Measurements from ENCODE around the gene SLC1A2. TPM values are rescaled to one million over a fixed set of nuclear protein-coding genes. Genes with fewer than 3 reads are reported as not detected.

The SLC1A2 gene
- total RNA-seq, 1 donor from 2014 or later = 54.3 TPM

DNA sequence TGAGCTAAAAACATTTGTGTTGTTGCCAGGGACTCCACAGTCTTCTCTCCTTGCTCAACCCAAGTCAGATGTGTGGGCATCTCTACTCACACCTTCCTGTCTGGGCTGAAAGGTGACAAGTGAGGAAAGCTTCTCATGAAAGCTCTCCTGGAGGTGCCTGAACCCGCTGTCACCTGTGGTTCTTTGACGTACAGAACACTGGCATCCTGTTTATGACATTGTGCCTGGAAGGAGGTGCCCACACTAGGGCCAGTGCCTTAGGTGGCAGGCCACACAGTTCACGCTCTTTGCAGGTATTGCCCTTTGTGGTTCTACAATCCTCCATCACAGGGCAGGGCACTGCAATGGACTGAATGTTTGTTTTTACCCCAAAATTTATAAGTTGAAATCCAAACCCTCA is 171.9 kb downstream of the SLC1A2 start:
- TF ChIP-seq, protein P1, sequence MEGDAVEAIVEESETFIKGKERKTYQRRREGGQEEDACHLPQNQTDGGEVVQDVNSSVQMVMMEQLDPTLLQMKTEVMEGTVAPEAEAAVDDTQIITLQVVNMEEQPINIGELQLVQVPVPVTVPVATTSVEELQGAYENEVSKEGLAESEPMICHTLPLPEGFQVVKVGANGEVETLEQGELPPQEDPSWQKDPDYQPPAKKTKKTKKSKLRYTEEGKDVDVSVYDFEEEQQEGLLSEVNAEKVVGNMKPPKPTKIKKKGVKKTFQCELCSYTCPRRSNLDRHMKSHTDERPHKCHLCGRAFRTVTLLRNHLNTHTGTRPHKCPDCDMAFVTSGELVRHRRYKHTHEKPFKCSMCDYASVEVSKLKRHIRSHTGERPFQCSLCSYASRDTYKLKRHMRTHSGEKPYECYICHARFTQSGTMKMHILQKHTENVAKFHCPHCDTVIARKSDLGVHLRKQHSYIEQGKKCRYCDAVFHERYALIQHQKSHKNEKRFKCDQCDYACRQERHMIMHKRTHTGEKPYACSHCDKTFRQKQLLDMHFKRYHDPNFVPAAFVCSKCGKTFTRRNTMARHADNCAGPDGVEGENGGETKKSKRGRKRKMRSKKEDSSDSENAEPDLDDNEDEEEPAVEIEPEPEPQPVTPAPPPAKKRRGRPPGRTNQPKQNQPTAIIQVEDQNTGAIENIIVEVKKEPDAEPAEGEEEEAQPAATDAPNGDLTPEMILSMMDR (IDR thresholded peaks at IDR 0.05; ENCODE audit: partially characterized antibody, unreplicated experiment) = no peak

DNA sequence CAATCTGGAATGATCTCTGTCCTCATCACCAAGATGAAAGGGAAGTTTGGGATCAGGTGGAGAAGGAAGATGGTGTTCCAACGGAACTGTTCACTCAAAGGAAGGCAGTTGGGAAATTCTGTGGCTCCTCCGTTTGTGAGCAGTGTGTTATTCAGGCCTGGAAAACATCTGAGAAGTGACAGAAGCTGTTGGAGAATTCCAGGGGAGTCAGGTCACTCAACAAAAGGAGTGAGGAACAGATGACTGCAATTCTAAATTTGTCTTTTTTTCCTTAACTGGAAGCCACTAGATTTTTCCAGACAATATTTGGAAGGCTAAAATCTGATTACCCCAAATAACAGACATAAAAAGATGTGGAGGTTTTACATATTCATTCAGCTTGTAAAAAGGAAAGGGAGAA is 172.6 kb downstream of the SLC1A2 start:
- Mint-ChIP-seq H3K27me3 (ENCODE audit: unreplicated experiment) (peaks cover 3% of the 10 kb centered on the region), H3K9me3 (ENCODE audit: unreplicated experiment) (no peaks in the 10 kb centered on the region), H3K27ac (ENCODE audit: unreplicated experiment) (no peak overlapping the region), H3K4me3 (ENCODE audit: unreplicated experiment) (no peak overlapping the region), H3K4me1 (ENCODE audit: low read depth, unreplicated experiment) (no peaks in the 10 kb centered on the region), H3K36me3 (ENCODE audit: unreplicated experiment) (peaks cover 6% of the 10 kb centered on the region)
- DNase-seq = no peak
- TF ChIP-seq, protein P1 (IDR thresholded peaks at IDR 0.05; ENCODE audit: partially characterized antibody, unreplicated experiment) = no peak

More for the DNA sequence above, 171.9 kb downstream of the SLC1A2 start:
- DNase-seq = no peak
- Mint-ChIP-seq H3K27ac (ENCODE audit: unreplicated experiment) (no peak overlapping the region), H3K36me3 (ENCODE audit: unreplicated experiment) (peaks cover 6% of the 10 kb centered on the region), H3K4me1 (ENCODE audit: low read depth, unreplicated experiment) (no peaks in the 10 kb centered on the region), H3K4me3 (ENCODE audit: unreplicated experiment) (no peak overlapping the region), H3K27me3 (ENCODE audit: unreplicated experiment) (peaks cover 3% of the 10 kb centered on the region), H3K9me3 (ENCODE audit: unreplicated experiment) (no peaks in the 10 kb centered on the region)

DNA sequence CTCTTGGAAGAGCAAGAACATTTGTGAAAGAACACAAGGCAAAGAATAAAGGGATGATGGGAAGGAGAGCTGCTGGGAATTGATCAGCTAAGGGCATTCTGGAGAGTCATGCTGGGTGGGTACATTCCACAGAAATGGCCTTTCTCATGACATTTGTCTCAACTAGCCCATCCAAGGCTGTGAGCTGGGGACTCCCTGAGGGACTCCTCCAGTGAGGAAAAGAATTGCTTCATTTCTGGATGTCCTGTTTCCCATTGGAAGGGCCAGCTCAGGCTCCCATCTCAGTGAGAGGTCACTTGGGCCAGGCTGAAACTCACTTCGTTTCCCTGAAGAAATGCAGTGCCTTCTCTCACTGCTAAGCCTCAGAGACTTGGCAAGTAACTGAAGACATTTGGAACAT is 173.6 kb downstream of the SLC1A2 start:
- Mint-ChIP-seq H3K4me1 (ENCODE audit: low read depth, unreplicated experiment) (no peaks in the 10 kb centered on the region), H3K9me3 (ENCODE audit: unreplicated experiment) (no peaks in the 10 kb centered on the region), H3K27me3 (ENCODE audit: unreplicated experiment) (peaks cover 3% of the 10 kb centered on the region), H3K36me3 (ENCODE audit: unreplicated experiment) (peaks cover 6% of the 10 kb centered on the region), H3K4me3 (ENCODE audit: unreplicated experiment) (no peak overlapping the region), H3K27ac (ENCODE audit: unreplicated experiment) (no peak overlapping the region)
- TF ChIP-seq, protein P1 (IDR thresholded peaks at IDR 0.05; ENCODE audit: partially characterized antibody, unreplicated experiment) = no peak
- DNase-seq = no peak

DNA sequence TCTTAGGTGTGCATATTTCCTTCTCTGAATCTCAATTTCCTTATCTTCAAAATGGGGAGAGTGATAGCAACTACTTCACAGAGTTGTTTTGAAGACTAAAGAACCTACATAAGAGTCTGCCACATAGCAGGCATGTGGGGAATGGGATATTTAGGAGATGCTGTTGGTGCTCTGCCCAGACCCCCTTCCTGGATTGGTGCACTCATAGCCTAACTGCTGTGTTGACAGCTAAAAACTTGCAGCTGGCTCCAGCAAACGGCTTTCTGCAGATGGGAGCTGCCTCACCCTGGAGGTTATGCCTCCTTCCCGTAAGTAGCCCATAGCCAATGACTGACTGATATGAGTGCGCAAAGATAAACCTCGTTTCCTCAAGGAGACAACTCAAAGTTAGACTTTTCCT is 174.3 kb downstream of the SLC1A2 start:
- TF ChIP-seq, protein P1 (IDR thresholded peaks at IDR 0.05; ENCODE audit: partially characterized antibody, unreplicated experiment) = no peak
- H3K4me3 Mint-ChIP-seq (ENCODE audit: unreplicated experiment) = no peak overlapping the region
- peaks cover 6% of the 10 kb centered on the region for H3K36me3 Mint-ChIP-seq (ENCODE audit: unreplicated experiment)
- no peak for DNase-seq
- peaks cover 3% of the 10 kb centered on the region for H3K27me3 Mint-ChIP-seq (ENCODE audit: unreplicated experiment)
- no peak overlapping the region for H3K27ac Mint-ChIP-seq (ENCODE audit: unreplicated experiment)
- H3K9me3 Mint-ChIP-seq (ENCODE audit: unreplicated experiment) = no peaks in the 10 kb centered on the region
- no peaks in the 10 kb centered on the region for H3K4me1 Mint-ChIP-seq (ENCODE audit: low read depth, unreplicated experiment)

DNA sequence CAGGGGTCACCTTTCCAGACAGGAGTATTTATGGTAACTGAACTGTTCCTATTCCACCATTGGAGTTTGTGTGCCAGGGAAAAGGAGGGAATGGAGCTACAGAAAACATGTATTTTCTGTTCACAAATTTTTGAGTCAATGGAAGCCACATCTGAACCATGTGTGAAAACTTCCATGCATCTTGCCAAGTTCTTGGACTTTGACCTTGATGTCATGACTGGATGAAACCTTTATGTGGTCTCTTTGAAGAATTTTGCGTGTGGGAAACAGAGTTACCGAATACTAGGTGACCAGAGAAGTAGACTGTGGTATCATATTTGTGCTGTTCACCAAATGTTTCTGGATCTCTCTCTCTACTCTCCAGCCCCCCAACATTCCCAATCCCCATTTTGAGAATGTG is 175.6 kb downstream of the SLC1A2 start:
- no peak overlapping the region for H3K4me3 Mint-ChIP-seq (ENCODE audit: unreplicated experiment)
- DNase-seq = no peak
- H3K27me3 Mint-ChIP-seq (ENCODE audit: unreplicated experiment) = peaks cover 3% of the 10 kb centered on the region
- H3K9me3 Mint-ChIP-seq (ENCODE audit: unreplicated experiment) = no peaks in the 10 kb centered on the region
- TF ChIP-seq, protein P1 (IDR thresholded peaks at IDR 0.05; ENCODE audit: partially characterized antibody, unreplicated experiment) = no peak
- H3K4me1 Mint-ChIP-seq (ENCODE audit: low read depth, unreplicated experiment) = no peaks in the 10 kb centered on the region
- peaks cover under 1% of the 10 kb centered on the region for H3K36me3 Mint-ChIP-seq (ENCODE audit: unreplicated experiment)
- H3K27ac Mint-ChIP-seq (ENCODE audit: unreplicated experiment) = no peak overlapping the region
